Measurements from ENCODE around the gene TCEA3.

DNA sequence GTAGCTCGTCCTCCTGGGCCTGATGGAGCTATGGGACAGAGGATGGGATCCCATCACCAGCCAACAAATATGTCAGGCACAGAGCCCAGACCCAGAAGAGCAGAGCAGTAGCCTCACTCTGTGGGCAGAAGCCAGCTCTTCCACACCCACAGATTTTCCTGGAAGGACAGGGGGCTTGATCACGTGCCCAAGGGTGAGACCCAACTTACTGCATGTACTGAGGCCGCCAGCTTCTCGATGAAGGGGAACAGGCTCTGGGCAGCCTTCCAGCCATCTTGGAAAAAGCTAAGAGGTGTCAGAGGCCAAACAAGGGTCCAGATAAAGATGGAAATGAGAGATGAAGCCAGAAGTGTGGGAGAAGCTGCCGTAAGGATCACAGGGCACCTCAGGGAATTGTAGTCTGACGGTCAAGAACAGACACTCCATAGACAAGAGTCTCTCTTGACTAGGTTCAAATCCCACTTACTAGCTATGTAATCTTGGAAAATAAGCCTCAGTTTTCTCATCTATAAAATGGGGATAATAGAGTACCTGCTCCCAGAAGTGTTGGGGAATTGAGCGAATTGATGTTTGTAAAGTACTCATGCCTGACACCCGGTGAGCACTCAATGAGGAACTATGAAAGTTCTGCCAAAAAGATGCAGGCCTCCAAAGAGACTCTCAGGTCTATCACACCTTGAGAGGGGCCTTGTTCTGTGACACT lies 17.0 kb upstream of the TCEA3 start:
- TF ChIP-seq, protein P1, sequence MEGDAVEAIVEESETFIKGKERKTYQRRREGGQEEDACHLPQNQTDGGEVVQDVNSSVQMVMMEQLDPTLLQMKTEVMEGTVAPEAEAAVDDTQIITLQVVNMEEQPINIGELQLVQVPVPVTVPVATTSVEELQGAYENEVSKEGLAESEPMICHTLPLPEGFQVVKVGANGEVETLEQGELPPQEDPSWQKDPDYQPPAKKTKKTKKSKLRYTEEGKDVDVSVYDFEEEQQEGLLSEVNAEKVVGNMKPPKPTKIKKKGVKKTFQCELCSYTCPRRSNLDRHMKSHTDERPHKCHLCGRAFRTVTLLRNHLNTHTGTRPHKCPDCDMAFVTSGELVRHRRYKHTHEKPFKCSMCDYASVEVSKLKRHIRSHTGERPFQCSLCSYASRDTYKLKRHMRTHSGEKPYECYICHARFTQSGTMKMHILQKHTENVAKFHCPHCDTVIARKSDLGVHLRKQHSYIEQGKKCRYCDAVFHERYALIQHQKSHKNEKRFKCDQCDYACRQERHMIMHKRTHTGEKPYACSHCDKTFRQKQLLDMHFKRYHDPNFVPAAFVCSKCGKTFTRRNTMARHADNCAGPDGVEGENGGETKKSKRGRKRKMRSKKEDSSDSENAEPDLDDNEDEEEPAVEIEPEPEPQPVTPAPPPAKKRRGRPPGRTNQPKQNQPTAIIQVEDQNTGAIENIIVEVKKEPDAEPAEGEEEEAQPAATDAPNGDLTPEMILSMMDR (IDR thresholded peaks at IDR 0.05; ENCODE audit: low read depth, low read length, poor library complexity, severe bottlenecking): no peak
- no peak for TF ChIP-seq EZH2phosphoT487 (IDR thresholded peaks at IDR 0.05; ENCODE audit: borderline replicate concordance, low read length)

All from DOHH2 (cell line).